ENCODE measurements around the gene TRIO.
A peak's percentile ranks its signal among the peaks of the same experiment; 100 is the strongest.

TRIO gene

GRCh38 chr5:14210729-14211128, 67.6 kb downstream of the TRIO start:
- Histone ChIP-seq H3K4me3 (ENCODE audit: low read depth, low read length) (no peak overlapping the region), H3K14ac (ENCODE audit: low read length) (no peak overlapping the region), H3K18ac (ENCODE audit: low read length) (no peak overlapping the region), H3K79me2 (ENCODE audit: control insufficient read depth, insufficient read depth, low read length, poor library complexity) (peaks cover 28% of the 10 kb centered on the region), H3K9ac (ENCODE audit: low read length) (no peak overlapping the region), H3K23ac (ENCODE audit: low read length) (no peak overlapping the region), H3K36me3 (ENCODE audit: control insufficient read depth in 1 of 2, insufficient read depth in 2 of 2, low read length in 2 of 2) (no peaks in the 10 kb centered on the region), H4K12ac (ENCODE audit: low read depth, low read length) (no peak overlapping the region), H3K79me1 (ENCODE audit: low read length) (peaks cover 2% of the 10 kb centered on the region), H3K27ac (ENCODE audit: low read depth, low read length) (no peak overlapping the region), H3K4me2 (ENCODE audit: low read length) (no peak overlapping the region), H3K9me3 (ENCODE audit: insufficient read depth, low read depth, low read length) (peaks cover 1% of the 10 kb centered on the region), H4K91ac (ENCODE audit: low read depth, low read length) (no peak overlapping the region), H3K4me1 (ENCODE audit: control insufficient read depth in 1 of 2, insufficient read depth in 2 of 2, low read length in 2 of 2) (peaks cover 2 to 13% of the 10 kb centered on the region in 2 experiments), H3K27me3 (ENCODE audit: insufficient read depth, low read length) (no peaks in the 10 kb centered on the region), H4K8ac (ENCODE audit: low read depth, low read length) (no peak overlapping the region), H3K4ac (ENCODE audit: low read depth, low read length) (no peak overlapping the region), H2AFZ (ENCODE audit: insufficient read depth, low read length, poor library complexity) (no peak overlapping the region), H2AK5ac (ENCODE audit: low read length) (no peak overlapping the region), H2BK120ac (ENCODE audit: insufficient read depth, low read length, poor library complexity) (no peak overlapping the region), H2BK5ac (ENCODE audit: low read depth, low read length, poor library complexity) (no peak overlapping the region), H2BK12ac (ENCODE audit: low read length) (no peak overlapping the region)
- WGBS (ENCODE audit: extremely low coverage, insufficient coverage, insufficient read length), result no CpG with 5 or more reads among the region's 4 CpGs
- no peak for DNase-seq

GRCh38 chr5:14211818-14212803, 69.0 kb downstream of the TRIO start:
- peaks cover 26% of the 10 kb centered on the region for H3K79me2 ChIP-seq (ENCODE audit: control insufficient read depth, insufficient read depth, low read length, poor library complexity)
- no CpG with 5 or more reads among the region's 5 CpGs for WGBS (ENCODE audit: extremely low coverage, insufficient coverage, insufficient read length)

GRCh38 chr5:14212838-14213237, 69.7 kb downstream of the TRIO start:
- Histone ChIP-seq H3K23ac (ENCODE audit: low read length) (no peak overlapping the region), H2BK120ac (ENCODE audit: insufficient read depth, low read length, poor library complexity) (no peak overlapping the region), H4K91ac (ENCODE audit: low read depth, low read length) (no peak overlapping the region), H3K4me1 (ENCODE audit: control insufficient read depth in 1 of 2, insufficient read depth in 2 of 2, low read length in 2 of 2) (peaks cover 17 to 24% of the 10 kb centered on the region in 2 experiments), H2AFZ (ENCODE audit: insufficient read depth, low read length, poor library complexity) (no peak overlapping the region), H3K9me3 (ENCODE audit: insufficient read depth, low read depth, low read length) (peaks cover 1% of the 10 kb centered on the region), H2AK5ac (ENCODE audit: low read length) (no peak overlapping the region), H3K36me3 (ENCODE audit: control insufficient read depth in 1 of 2, insufficient read depth in 2 of 2, low read length in 2 of 2) (no peaks in the 10 kb centered on the region), H2BK12ac (ENCODE audit: low read length) (no peak overlapping the region), H4K12ac (ENCODE audit: low read depth, low read length) (no peak overlapping the region), H3K9ac (ENCODE audit: low read length) (no peak overlapping the region), H3K79me1 (ENCODE audit: low read length) (peaks cover 9% of the 10 kb centered on the region), H3K18ac (ENCODE audit: low read length) (no peak overlapping the region), H4K8ac (ENCODE audit: low read depth, low read length) (no peak overlapping the region), H3K4me3 (ENCODE audit: low read depth, low read length) (no peak overlapping the region), H3K79me2 (ENCODE audit: control insufficient read depth, insufficient read depth, low read length, poor library complexity) (peaks cover 29% of the 10 kb centered on the region), H2BK5ac (ENCODE audit: low read depth, low read length, poor library complexity) (no peak overlapping the region), H3K14ac (ENCODE audit: low read length) (no peak overlapping the region), H3K4ac (ENCODE audit: low read depth, low read length) (no peak overlapping the region), H3K4me2 (ENCODE audit: low read length) (no peak overlapping the region), H3K27ac (ENCODE audit: low read depth, low read length) (no peak overlapping the region), H3K27me3 (ENCODE audit: insufficient read depth, low read length) (no peaks in the 10 kb centered on the region)
- no CpG with 5 or more reads among the region's 4 CpGs for WGBS (ENCODE audit: extremely low coverage, insufficient coverage, insufficient read length)
- DNase-seq, result no peak

More at GRCh38 chr5:14211818-14212803, 69.0 kb downstream of the TRIO start:
- Histone ChIP-seq H3K4ac (ENCODE audit: low read depth, low read length) (peak overlapping the region; percentile 94), H3K14ac (ENCODE audit: low read length) (no peak overlapping the region), H3K27ac (ENCODE audit: low read depth, low read length) (no peak overlapping the region), H3K4me3 (ENCODE audit: low read depth, low read length) (no peak overlapping the region), H3K79me1 (ENCODE audit: low read length) (peaks cover 6% of the 10 kb centered on the region), H4K8ac (ENCODE audit: low read depth, low read length) (no peak overlapping the region), H4K12ac (ENCODE audit: low read depth, low read length) (no peak overlapping the region), H3K4me2 (ENCODE audit: low read length) (no peak overlapping the region), H3K23ac (ENCODE audit: low read length) (no peak overlapping the region), H3K18ac (ENCODE audit: low read length) (no peak overlapping the region), H3K4me1 (ENCODE audit: control insufficient read depth in 1 of 2, insufficient read depth in 2 of 2, low read length in 2 of 2) (peaks cover 11 to 21% of the 10 kb centered on the region in 2 experiments), H3K36me3 (ENCODE audit: control insufficient read depth in 1 of 2, insufficient read depth in 2 of 2, low read length in 2 of 2) (no peaks in the 10 kb centered on the region), H2BK5ac (ENCODE audit: low read depth, low read length, poor library complexity) (no peak overlapping the region), H3K9me3 (ENCODE audit: insufficient read depth, low read depth, low read length) (peaks cover 1% of the 10 kb centered on the region), H2BK120ac (ENCODE audit: insufficient read depth, low read length, poor library complexity) (no peak overlapping the region), H2AFZ (ENCODE audit: insufficient read depth, low read length, poor library complexity) (no peak overlapping the region), H3K27me3 (ENCODE audit: insufficient read depth, low read length) (no peaks in the 10 kb centered on the region), H4K91ac (ENCODE audit: low read depth, low read length) (no peak overlapping the region), H2AK5ac (ENCODE audit: low read length) (no peak overlapping the region), H2BK12ac (ENCODE audit: low read length) (no peak overlapping the region), H3K9ac (ENCODE audit: low read length) (no peak overlapping the region)
- no peak for DNase-seq

GRCh38 chr5:14213253-14213652, 70.1 kb downstream of the TRIO start:
- H3K27me3 ChIP-seq (ENCODE audit: insufficient read depth, low read length), result no peaks in the 10 kb centered on the region
- peaks cover 29% of the 10 kb centered on the region for H3K79me2 ChIP-seq (ENCODE audit: control insufficient read depth, insufficient read depth, low read length, poor library complexity)
- no peak overlapping the region for H2AFZ ChIP-seq (ENCODE audit: insufficient read depth, low read length, poor library complexity)
- H3K4me3 ChIP-seq (ENCODE audit: low read depth, low read length), result no peak overlapping the region
- H4K8ac ChIP-seq (ENCODE audit: low read depth, low read length), result no peak overlapping the region
- no peak overlapping the region for H3K4ac ChIP-seq (ENCODE audit: low read depth, low read length)
- no peak overlapping the region for H2BK5ac ChIP-seq (ENCODE audit: low read depth, low read length, poor library complexity)
- H4K91ac ChIP-seq (ENCODE audit: low read depth, low read length), result no peak overlapping the region
- H3K18ac ChIP-seq (ENCODE audit: low read length), result no peak overlapping the region
- H3K27ac ChIP-seq (ENCODE audit: low read depth, low read length), result no peak overlapping the region
- no peak overlapping the region for H3K23ac ChIP-seq (ENCODE audit: low read length)
- WGBS (ENCODE audit: extremely low coverage, insufficient coverage, insufficient read length), result no CpG with 5 or more reads among the region's 1 CpG
- no peak overlapping the region for H3K4me2 ChIP-seq (ENCODE audit: low read length)
- no peak overlapping the region for H2BK12ac ChIP-seq (ENCODE audit: low read length)
- no peak overlapping the region for H2AK5ac ChIP-seq (ENCODE audit: low read length)
- H4K12ac ChIP-seq (ENCODE audit: low read depth, low read length), result no peak overlapping the region
- H3K9me3 ChIP-seq (ENCODE audit: insufficient read depth, low read depth, low read length), result peaks cover 1% of the 10 kb centered on the region
- H3K36me3 ChIP-seq (ENCODE audit: control insufficient read depth in 1 of 2, insufficient read depth in 2 of 2, low read length in 2 of 2), result no peaks in the 10 kb centered on the region
- H2BK120ac ChIP-seq (ENCODE audit: insufficient read depth, low read length, poor library complexity), result no peak overlapping the region
- H3K14ac ChIP-seq (ENCODE audit: low read length), result no peak overlapping the region
- peaks cover 17 to 22% of the 10 kb centered on the region in 2 experiments for H3K4me1 ChIP-seq (ENCODE audit: control insufficient read depth in 1 of 2, insufficient read depth in 2 of 2, low read length in 2 of 2)
- DNase-seq, result no peak
- no peak overlapping the region for H3K9ac ChIP-seq (ENCODE audit: low read length)
- H3K79me1 ChIP-seq (ENCODE audit: low read length), result peaks cover 9% of the 10 kb centered on the region

All from trophoblast cell (in vitro differentiated cells and primary cell).